SH-SY5Y (cell line): ENCODE results near the gene PCSK2.

Experiments used
- GATA2 ChIP-seq: IDR thresholded peaks from 2 replicates; pipeline ENCODE4 v1.6.1; 2011; ENCODE audit warnings: mild to moderate bottlenecking, low read depth, low read length
- GATA3 ChIP-seq: IDR thresholded peaks from 2 replicates; pipeline ENCODE4 v1.6.1; 2011; ENCODE audit warnings: low read depth, mild to moderate bottlenecking, low read length, moderate library complexity

PCSK2 gene

GRCh38 chr20:17227669-17228623 is 1.1 kb downstream of the PCSK2 start:
- TF ChIP-seq GATA2 (no peak), GATA3 (no peak)

DNA sequence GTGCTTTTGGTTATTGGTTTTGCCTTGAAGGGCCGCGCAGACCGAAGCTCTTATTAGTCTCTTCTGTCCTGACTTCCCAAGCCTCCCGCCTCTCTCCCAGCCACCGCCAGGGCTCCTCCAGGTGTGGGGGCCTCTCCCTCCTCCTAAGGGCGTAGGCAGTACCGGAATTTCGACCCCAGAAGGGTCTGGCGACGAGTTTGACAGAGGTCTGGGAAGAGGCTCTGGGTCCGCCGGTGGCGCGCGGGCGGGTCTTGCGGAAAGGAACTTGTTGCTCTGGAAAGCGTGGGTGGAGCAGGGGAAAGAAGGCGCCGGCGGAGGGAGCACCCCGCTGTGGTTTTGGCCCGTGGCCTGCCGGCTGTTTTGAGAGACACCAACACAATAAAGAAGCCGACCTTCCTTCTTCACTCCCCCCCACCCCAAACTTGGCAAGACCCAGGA is 1.8 kb downstream of the PCSK2 start:
- TF ChIP-seq GATA2 (no peak), GATA3 (no peak)

DNA sequence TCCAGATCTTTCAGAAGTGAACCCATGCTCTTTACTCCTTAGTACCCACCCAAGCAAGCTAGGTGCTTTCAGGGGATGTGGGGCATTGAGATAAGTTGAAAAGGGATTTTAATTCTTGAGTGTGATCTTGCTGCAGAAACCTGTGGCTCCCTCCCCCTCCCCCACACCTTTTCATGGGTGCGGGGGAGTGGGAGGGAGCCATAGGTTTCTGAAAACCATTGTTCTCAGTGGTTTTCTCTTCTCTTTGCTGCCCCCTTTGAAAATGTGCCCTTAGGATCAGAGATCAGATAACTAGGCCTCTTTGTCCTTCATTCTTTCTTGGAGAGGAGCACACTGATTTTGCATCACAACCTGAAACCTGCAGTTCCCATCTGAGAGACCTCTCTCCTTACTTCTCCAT is 2.4 kb downstream of the PCSK2 start:
- TF ChIP-seq GATA3: no peak
- TF ChIP-seq GATA2: no peak

DNA sequence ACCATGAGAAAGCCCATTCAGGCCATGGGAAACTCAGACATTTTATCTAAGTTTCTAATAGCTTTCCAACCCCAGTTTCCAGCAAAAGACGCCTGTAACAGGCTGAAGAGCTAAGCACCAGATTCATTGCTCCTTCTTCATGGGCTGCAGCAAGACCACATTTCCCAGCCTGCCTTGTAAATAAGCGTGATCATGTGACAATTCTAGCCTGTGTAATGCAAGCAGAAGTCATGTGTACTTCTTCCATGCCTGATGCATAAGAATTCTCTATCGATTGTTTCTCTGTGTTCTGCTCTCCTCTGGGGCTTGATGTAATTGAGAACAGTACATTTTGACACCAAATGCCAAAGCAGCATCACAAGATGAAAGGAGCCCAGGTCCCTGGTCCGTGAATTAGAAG is 6.8 kb downstream of the PCSK2 start:
- no peak for TF ChIP-seq GATA2
- no peak for TF ChIP-seq GATA3

DNA sequence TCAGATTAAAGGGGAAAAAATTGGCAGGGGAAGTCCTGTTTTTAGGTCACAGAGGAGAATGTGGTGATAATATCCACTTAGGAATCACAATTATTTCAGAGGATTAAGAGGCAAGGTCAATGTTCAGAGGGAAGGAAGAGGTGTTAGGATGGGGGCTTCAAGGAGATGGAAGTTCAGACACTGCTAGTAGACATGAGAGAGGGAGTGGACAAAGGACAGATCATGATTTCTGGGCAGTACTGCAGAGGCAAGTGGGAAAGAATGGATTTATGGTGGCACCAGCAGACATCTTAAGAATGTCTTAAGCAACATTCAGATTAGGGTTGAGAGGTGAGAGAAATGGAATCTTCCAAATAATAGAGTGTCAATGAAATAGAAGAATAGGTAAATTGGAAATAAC is 9.9 kb downstream of the PCSK2 start:
- TF ChIP-seq GATA2 (no peak), GATA3 (no peak)

GRCh38 chr20:17248224-17248623 is 21.4 kb downstream of the PCSK2 start:
- TF ChIP-seq GATA2: no peak
- TF ChIP-seq GATA3: no peak

- TF ChIP-seq GATA2 (no peak), GATA3 (no peak)
Measured at GRCh38 chr20:17262786-17263185, 35.9 kb downstream of the PCSK2 start.

DNA sequence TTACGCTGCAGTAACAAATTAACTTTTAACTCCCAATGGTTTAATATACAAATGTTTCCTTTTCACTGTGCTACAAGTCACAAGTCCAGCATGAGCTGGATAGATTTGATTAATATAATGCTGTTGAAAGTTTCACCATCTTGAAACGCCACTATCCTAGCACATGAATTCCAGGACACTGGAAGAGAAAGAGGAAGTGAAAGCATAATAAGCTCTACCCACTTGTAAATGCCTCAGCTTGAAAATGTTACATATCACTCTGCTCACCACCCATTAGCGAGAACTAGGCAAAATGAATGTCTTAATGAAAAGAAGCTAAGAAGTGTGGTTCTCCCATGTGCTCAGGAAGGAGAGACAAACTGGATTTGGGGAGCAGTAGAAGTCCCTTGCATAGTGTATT is 46.9 kb downstream of the PCSK2 start:
- TF ChIP-seq GATA3 (no peak), GATA2 (no peak)

DNA sequence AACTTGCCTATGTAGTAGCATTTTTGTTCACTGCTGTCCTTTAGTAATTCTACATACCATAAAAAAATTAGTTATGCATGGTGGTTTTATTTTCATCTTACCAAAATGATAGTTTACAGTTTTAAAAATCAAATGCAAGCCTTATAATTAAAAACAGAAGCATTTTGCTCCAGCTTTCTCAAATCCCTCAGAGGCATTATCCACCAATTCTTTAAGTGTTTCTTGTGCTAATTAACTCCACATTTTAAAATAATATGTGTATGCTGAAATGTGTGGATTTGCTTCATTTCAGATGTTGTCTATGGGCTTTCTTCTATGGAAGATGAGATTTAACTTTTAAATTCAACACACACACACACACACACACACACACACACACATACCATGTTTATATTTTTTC is 49.3 kb downstream of the PCSK2 start:
- no peak for TF ChIP-seq GATA3
- no peak for TF ChIP-seq GATA2

DNA sequence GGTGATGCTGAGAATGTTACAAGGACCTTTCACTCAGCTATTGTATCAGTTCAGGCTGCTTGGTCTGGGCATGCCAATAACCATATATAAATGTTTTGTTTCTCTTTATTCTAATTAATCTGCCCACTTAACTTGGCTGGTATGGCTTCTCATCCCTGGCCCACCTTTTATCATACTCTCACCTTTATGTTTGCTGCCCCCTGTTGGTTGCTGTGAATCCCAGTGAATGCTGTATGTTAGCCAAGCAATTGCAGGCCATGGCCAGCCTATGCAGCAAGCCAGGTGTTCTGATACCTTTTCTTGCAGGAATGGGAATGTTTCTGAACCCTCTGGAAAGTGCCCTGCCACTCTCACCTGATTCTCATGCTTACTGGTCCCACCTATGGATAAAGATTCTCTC is 54.6 kb downstream of the PCSK2 start:
- TF ChIP-seq GATA2: no peak
- TF ChIP-seq GATA3: no peak

DNA sequence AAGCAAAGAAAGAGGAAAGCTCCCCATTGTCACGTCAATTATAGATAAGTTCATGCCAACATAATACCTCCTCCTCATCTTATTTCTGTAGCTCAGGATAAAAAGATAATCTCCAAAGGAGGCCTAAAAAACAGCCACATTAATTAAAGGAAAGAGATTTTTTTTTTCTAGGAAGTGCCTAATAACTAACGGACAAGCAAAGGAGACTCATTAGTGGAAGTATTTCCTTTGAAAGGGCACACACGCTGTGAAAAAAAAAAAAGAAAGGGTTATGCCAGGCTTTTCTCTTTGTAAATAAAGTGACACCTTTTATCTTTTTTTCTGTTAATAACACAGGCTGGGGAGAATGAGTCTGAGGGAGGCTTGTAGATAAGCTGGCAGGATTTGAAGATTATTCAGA is 55.7 kb downstream of the PCSK2 start:
- TF ChIP-seq GATA2: no peak
- TF ChIP-seq GATA3: no peak

GRCh38 chr20:17287503-17287902 is 60.7 kb downstream of the PCSK2 start:
- TF ChIP-seq GATA3 (no peak), GATA2 (no peak)

DNA sequence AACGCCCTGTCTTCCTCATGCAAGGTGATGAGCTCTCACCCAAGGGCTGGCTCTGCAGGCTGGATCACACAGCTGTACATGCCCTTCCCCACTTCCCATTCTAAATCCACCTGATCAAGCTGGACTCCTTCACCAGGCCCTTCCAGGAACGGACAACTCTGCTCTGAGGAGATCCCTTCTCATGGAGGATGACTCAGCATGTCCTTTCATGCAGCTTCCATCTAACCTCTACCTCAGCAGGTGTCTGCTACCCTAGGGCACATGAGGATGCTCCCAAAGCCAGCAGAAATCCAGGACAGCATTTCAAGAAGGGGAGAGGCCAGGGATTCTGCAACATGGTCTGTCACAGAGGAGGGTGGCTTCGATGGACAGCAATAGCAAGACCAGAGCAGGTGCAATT is 61.2 kb downstream of the PCSK2 start:
- no peak for TF ChIP-seq GATA3

DNA sequence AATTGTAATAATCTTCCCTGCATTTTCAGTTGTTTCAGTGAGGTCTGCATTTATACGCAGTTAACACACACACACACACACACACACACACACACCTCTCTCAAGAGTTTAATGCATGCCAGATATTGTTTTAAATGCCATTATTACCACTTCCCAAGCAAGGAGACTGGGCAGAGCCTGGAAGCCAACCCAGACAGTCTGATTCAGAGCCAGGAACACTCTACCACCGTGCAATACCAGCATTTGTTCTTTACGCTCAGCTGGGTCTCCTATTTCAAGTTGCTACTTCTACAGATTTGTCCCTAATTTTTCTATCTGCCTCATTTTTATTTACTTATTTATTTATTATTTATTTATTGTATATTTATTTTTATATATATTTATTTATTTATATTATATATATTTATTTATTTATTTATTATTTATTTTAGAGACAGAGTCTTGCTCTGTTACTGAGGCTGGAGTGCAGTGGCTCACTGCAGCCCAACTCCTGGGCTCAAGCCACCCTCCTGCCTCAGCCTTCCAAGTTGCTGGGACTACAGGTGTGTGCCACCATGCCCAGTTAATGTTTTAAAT is 68.4 kb downstream of the PCSK2 start:
- TF ChIP-seq GATA3 (no peak), GATA2 (no peak)

GRCh38 chr20:17295991-17296390 is 69.2 kb downstream of the PCSK2 start:
- TF ChIP-seq GATA2 (no peak), GATA3 (no peak)
